Heart left ventricle (tissue), 13 donors: ENCODE results near the gene DGUOK.

Source experiments
- CTCF ChIP-seq, 12 donors: fragments of 200-600 bp; sonication (generic) in 4 of 12; IDR thresholded peaks; one replicate each; pipeline versions ENCODE4 v1.5.0 to v1.8.0; 2018 to 2022; ENCODE audit warnings: antibody characterized with exemption in 12 of 12, mild to moderate bottlenecking in 5 of 12
- POLR2A ChIP-seq, 2 donors: fragments of 450-650 bp; IDR thresholded peaks; one replicate each; pipeline ENCODE4 v1.6.1; 2017; ENCODE audit warnings: antibody characterized with exemption in 2 of 2, mild to moderate bottlenecking in 2 of 2, moderate library complexity in 2 of 2
- donor health status: ischemic (EF 13 %, LVEDD 7.1; RV severe dilation, severe dysfunction).
- donor health status: DM: no; HTN: yes; CAD: no.
- donor health status: DM: no; HTN: no; CAD: no.
- donor health status: ischemic (EF 25% LVEDD 6.9; RV normal size, moderate dysfunction).
- donor health status: ischemic (EF 25% LVEDD 5.7; RV mildly dilated, moderate dysfunction).
- donor health status: ischemic (EF 35%, LVEDD 5.7; RV mildly dilated, moderate dysfunction).
- donor health status: nonischemic (EF 11% LVEDD 7.7; RV severe dilation, severe dysfunction).
- donor health status: DM: yes; HTN: yes; CAD: no.
- donor health status: PGD.
- donor health status: ischemic (EF 29% LVEDD 5.4; RV normal size, mild dysfunction).
- donor health status: nonischemic (EF 23%, LVEDD 6.1; RV moderate dilation, normal function).

- no peak for TF ChIP-seq CTCF (IDR thresholded peaks at IDR 0.05)
- no peak for TF ChIP-seq POLR2A (IDR thresholded peaks at IDR 0.05)
These were observed 66.7 kb downstream of the DGUOK start for GRCh38 chr2:73993376-73993775.
